ENCODE measurements around the gene FYB2. TPM values are rescaled to one million over a fixed set of nuclear protein-coding genes. Genes with fewer than 3 reads are reported as not detected.

FYB2 gene
- total RNA-seq, 5 donors from 2014 or later (not counting 1 experiment from before 2014, with no cell fraction given) = not detected

- H3K4me1 ChIP-seq (ENCODE audit: control insufficient read depth in 1 of 2, extremely low read depth in 1 of 2, insufficient read depth in 2 of 2, low read length in 2 of 2) = no peaks in the 10 kb centered on the region
- peaks cover 2% of the 10 kb centered on the region for H3K9me3 ChIP-seq
- no peak for DNase-seq
- H3K27ac ChIP-seq (ENCODE audit: low read length) = no peak overlapping the region
- CTCF ChIA-PET = interaction anchor here in 1 of 2 donors (0.6 kb wide), 1 partner anchor 9 kb away, joined by 3 read pairs; no protein-coding TSS in a partner anchor
- H3K9me3 Mint-ChIP-seq = no peaks in the 10 kb centered on the region
- no peaks in the 10 kb centered on the region for H3K36me3 Mint-ChIP-seq
- no peaks in the 10 kb centered on the region for H3K4me1 Mint-ChIP-seq
- no CpG with 5 or more reads among the region's 3 CpGs for WGBS (ENCODE audit: insufficient coverage)
- peaks cover 14 to 16% of the 10 kb centered on the region in 2 donors for H3K27me3 Mint-ChIP-seq
- peaks cover 2 to 5% of the 10 kb centered on the region in 2 experiments for H3K27me3 ChIP-seq (replicated peaks in 1 of 2; ENCODE audit: control insufficient read depth in 2 of 2, extremely low read depth in 1 of 2, insufficient read depth in 2 of 2, low read length in 1 of 2)
- H3K36me3 ChIP-seq (ENCODE audit: control insufficient read depth in 2 of 2, extremely low read depth in 1 of 2, insufficient read depth in 1 of 2, low read length in 1 of 2) = no peaks in the 10 kb centered on the region
- no peak overlapping the region for H3K27ac Mint-ChIP-seq
- no peak overlapping the region for H3K4me3 Mint-ChIP-seq
- POLR2A ChIA-PET = no interaction called here
- no peak overlapping the region for H3K4me3 ChIP-seq (ENCODE audit: control insufficient read depth in 1 of 2, extremely low read depth in 1 of 2, low read length in 1 of 2)
- no peak for ATAC-seq (replicated peaks in 1 of 4)
Observed at GRCh38 chr1:56790036-56790435, 29.2 kb downstream of the FYB2 start.

GRCh38 chr1:56788588-56788987 lies 30.6 kb downstream of the FYB2 start:
- H3K4me1 ChIP-seq (ENCODE audit: control insufficient read depth in 1 of 2, extremely low read depth in 1 of 2, insufficient read depth in 2 of 2, low read length in 2 of 2) = no peaks in the 10 kb centered on the region
- ATAC-seq (replicated peaks in 1 of 4) (no peak), DNase-seq (no peak)
- Mint-ChIP-seq H3K36me3 (no peaks in the 10 kb centered on the region), H3K4me1 (no peaks in the 10 kb centered on the region), H3K27me3 (peaks cover 12 to 16% of the 10 kb centered on the region in 2 donors), H3K9me3 (no peaks in the 10 kb centered on the region), H3K4me3 (no peak overlapping the region), H3K27ac (no peak overlapping the region)
- H3K27me3 ChIP-seq (replicated peaks in 1 of 2; ENCODE audit: control insufficient read depth in 2 of 2, extremely low read depth in 1 of 2, insufficient read depth in 2 of 2, low read length in 1 of 2) = peaks cover 4 to 5% of the 10 kb centered on the region in 2 experiments
- peaks cover 2% of the 10 kb centered on the region for H3K9me3 ChIP-seq
- H3K27ac ChIP-seq (ENCODE audit: low read length) = no peak overlapping the region
- 33% methylated on average over 6 of the region's 6 CpGs for WGBS (ENCODE audit: insufficient coverage)
- no peaks in the 10 kb centered on the region for H3K36me3 ChIP-seq (ENCODE audit: control insufficient read depth in 2 of 2, extremely low read depth in 1 of 2, insufficient read depth in 1 of 2, low read length in 1 of 2)
- ChIA-PET POLR2A (no interaction called here), CTCF (no interaction called here)
- no peak overlapping the region for H3K4me3 ChIP-seq (ENCODE audit: control insufficient read depth in 1 of 2, extremely low read depth in 1 of 2, low read length in 1 of 2)

- no peaks in the 10 kb centered on the region for H3K9me3 Mint-ChIP-seq
- DNase-seq (no peak), ATAC-seq (replicated peaks in 1 of 4) (no peak)
- Histone ChIP-seq H3K27ac (ENCODE audit: low read length) (no peak overlapping the region), H3K36me3 (ENCODE audit: control insufficient read depth in 2 of 2, extremely low read depth in 1 of 2, insufficient read depth in 1 of 2, low read length in 1 of 2) (no peaks in the 10 kb centered on the region), H3K27me3 (replicated peaks in 1 of 2; ENCODE audit: control insufficient read depth in 2 of 2, extremely low read depth in 1 of 2, insufficient read depth in 2 of 2, low read length in 1 of 2) (peaks cover 4 to 5% of the 10 kb centered on the region in 2 experiments), H3K4me3 (ENCODE audit: control insufficient read depth in 1 of 2, extremely low read depth in 1 of 2, low read length in 1 of 2) (no peak overlapping the region), H3K4me1 (ENCODE audit: control insufficient read depth in 1 of 2, extremely low read depth in 1 of 2, insufficient read depth in 2 of 2, low read length in 2 of 2) (no peaks in the 10 kb centered on the region), H3K9me3 (peaks cover 2% of the 10 kb centered on the region)
- H3K27me3 Mint-ChIP-seq = peaks cover 12 to 16% of the 10 kb centered on the region in 2 donors
- ChIA-PET POLR2A (no interaction called here), CTCF (no interaction called here)
- no peak overlapping the region for H3K27ac Mint-ChIP-seq
- no peaks in the 10 kb centered on the region for H3K36me3 Mint-ChIP-seq
- no peak overlapping the region for H3K4me3 Mint-ChIP-seq
- no peaks in the 10 kb centered on the region for H3K4me1 Mint-ChIP-seq
Observed at GRCh38 chr1:56788102-56788501, 31.1 kb downstream of the FYB2 start.

- Mint-ChIP-seq H3K4me1 (no peaks in the 10 kb centered on the region), H3K27me3 (peaks cover 12 to 16% of the 10 kb centered on the region in 2 donors), H3K9me3 (no peaks in the 10 kb centered on the region), H3K27ac (no peak overlapping the region), H3K4me3 (no peak overlapping the region), H3K36me3 (no peaks in the 10 kb centered on the region)
- H3K4me1 ChIP-seq (ENCODE audit: control insufficient read depth in 1 of 2, extremely low read depth in 1 of 2, insufficient read depth in 2 of 2, low read length in 2 of 2) = no peaks in the 10 kb centered on the region
- no peaks in the 10 kb centered on the region for H3K36me3 ChIP-seq (ENCODE audit: control insufficient read depth in 2 of 2, extremely low read depth in 1 of 2, insufficient read depth in 1 of 2, low read length in 1 of 2)
- no peak overlapping the region for H3K27ac ChIP-seq (ENCODE audit: low read length)
- H3K4me3 ChIP-seq (ENCODE audit: control insufficient read depth in 1 of 2, extremely low read depth in 1 of 2, low read length in 1 of 2) = no peak overlapping the region
- POLR2A ChIA-PET = no interaction called here
- peaks cover 2% of the 10 kb centered on the region for H3K9me3 ChIP-seq
- no peak for ATAC-seq (replicated peaks in 1 of 4)
- no peak for DNase-seq
- no CpG with 5 or more reads among the region's 1 CpG for WGBS (ENCODE audit: insufficient coverage)
- CTCF ChIA-PET = no interaction called here
- H3K27me3 ChIP-seq (replicated peaks in 1 of 2; ENCODE audit: control insufficient read depth in 2 of 2, extremely low read depth in 1 of 2, insufficient read depth in 2 of 2, low read length in 1 of 2) = peaks cover 4 to 5% of the 10 kb centered on the region in 2 experiments
Observed at GRCh38 chr1:56787330-56787729, 31.9 kb downstream of the FYB2 start.

DNA sequence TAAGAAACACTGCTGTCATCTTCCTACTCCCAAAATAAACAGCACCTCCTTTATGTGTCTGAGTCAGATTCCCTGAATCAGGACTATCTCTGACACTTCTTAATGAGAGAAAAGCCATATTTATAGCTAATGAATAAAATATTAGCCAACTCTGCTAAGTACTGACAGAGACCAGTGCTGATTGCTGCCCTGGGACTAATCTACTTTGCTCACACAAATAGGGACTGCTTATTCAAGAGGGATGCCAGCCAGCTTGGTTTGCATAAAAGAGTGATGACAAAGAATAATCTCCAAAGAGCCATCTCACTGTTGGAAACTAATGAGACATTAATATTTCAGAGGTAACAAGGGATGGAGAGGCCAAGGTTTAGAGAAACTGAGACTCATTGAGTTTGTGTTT lies 36.4 kb downstream of the FYB2 start:
- peaks cover 0 to 11% of the 10 kb centered on the region in 2 donors for H3K27me3 Mint-ChIP-seq
- no peak overlapping the region for H3K4me3 Mint-ChIP-seq
- Histone ChIP-seq H3K27ac (ENCODE audit: low read length) (no peak overlapping the region), H3K36me3 (ENCODE audit: control insufficient read depth in 2 of 2, extremely low read depth in 1 of 2, insufficient read depth in 1 of 2, low read length in 1 of 2) (no peaks in the 10 kb centered on the region), H3K9me3 (peaks cover 2% of the 10 kb centered on the region), H3K4me3 (ENCODE audit: control insufficient read depth in 1 of 2, extremely low read depth in 1 of 2, low read length in 1 of 2) (no peak overlapping the region), H3K4me1 (ENCODE audit: control insufficient read depth in 1 of 2, extremely low read depth in 1 of 2, insufficient read depth in 2 of 2, low read length in 2 of 2) (no peaks in the 10 kb centered on the region), H3K27me3 (replicated peaks in 1 of 2; ENCODE audit: control insufficient read depth in 2 of 2, extremely low read depth in 1 of 2, insufficient read depth in 2 of 2, low read length in 1 of 2) (peaks cover 3 to 4% of the 10 kb centered on the region in 2 experiments)
- ATAC-seq (replicated peaks in 1 of 4) (no peak), DNase-seq (no peak)
- ChIA-PET CTCF (no interaction called here), POLR2A (interaction anchor here in 1 of 2 donors (0.6 kb wide), 1 partner anchor 303 kb away, joined by 3 read pairs; no protein-coding TSS in a partner anchor)
- no peaks in the 10 kb centered on the region for H3K9me3 Mint-ChIP-seq
- no peaks in the 10 kb centered on the region for H3K4me1 Mint-ChIP-seq
- no peaks in the 10 kb centered on the region for H3K36me3 Mint-ChIP-seq
- no peak overlapping the region for H3K27ac Mint-ChIP-seq

DNA sequence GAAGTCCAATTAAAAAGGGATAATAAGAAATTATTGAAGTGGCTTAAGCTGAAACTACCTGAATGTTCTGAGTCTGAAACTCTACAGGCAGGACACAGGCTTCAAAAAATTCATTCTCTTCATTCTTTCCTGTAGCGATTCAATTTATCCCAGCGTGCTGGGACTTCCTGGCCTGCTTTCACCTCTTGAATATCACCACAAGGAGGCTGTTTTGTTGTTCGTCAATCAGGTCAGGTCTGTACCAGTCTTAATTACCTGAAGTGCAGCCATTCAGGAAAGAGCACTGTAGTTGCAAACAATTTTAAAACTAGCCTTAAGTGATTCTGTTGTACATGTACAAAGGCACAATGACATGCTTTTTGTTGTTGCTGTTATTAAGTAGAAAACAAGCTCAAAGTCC lies 38.4 kb downstream of the FYB2 start:
- 95% methylated on average over 3 of the region's 3 CpGs for WGBS (ENCODE audit: insufficient coverage)
- peaks cover under 1 to 4% of the 10 kb centered on the region in 2 experiments for H3K27me3 ChIP-seq (replicated peaks in 1 of 2; ENCODE audit: control insufficient read depth in 2 of 2, extremely low read depth in 1 of 2, insufficient read depth in 2 of 2, low read length in 1 of 2)
- ChIA-PET CTCF (no interaction called here), POLR2A (no interaction called here)
- Mint-ChIP-seq H3K4me1 (no peaks in the 10 kb centered on the region), H3K27me3 (peaks cover 0 to 5% of the 10 kb centered on the region in 2 donors), H3K9me3 (no peaks in the 10 kb centered on the region), H3K27ac (no peak overlapping the region), H3K36me3 (no peaks in the 10 kb centered on the region), H3K4me3 (no peak overlapping the region)
- no peak overlapping the region for H3K27ac ChIP-seq (ENCODE audit: low read length)
- H3K36me3 ChIP-seq (ENCODE audit: control insufficient read depth in 2 of 2, extremely low read depth in 1 of 2, insufficient read depth in 1 of 2, low read length in 1 of 2) = no peaks in the 10 kb centered on the region
- ATAC-seq (replicated peaks in 1 of 4) (no peak), DNase-seq (no peak)
- no peak overlapping the region for H3K4me3 ChIP-seq (ENCODE audit: control insufficient read depth in 1 of 2, extremely low read depth in 1 of 2, low read length in 1 of 2)
- H3K4me1 ChIP-seq (ENCODE audit: control insufficient read depth in 1 of 2, extremely low read depth in 1 of 2, insufficient read depth in 2 of 2, low read length in 2 of 2) = no peaks in the 10 kb centered on the region
- H3K9me3 ChIP-seq = peaks cover 2% of the 10 kb centered on the region

- H3K27ac Mint-ChIP-seq = no peak overlapping the region
- Histone ChIP-seq H3K36me3 (ENCODE audit: control insufficient read depth in 2 of 2, extremely low read depth in 1 of 2, insufficient read depth in 1 of 2, low read length in 1 of 2) (no peaks in the 10 kb centered on the region), H3K4me3 (ENCODE audit: control insufficient read depth in 1 of 2, extremely low read depth in 1 of 2, low read length in 1 of 2) (no peak overlapping the region), H3K4me1 (ENCODE audit: control insufficient read depth in 1 of 2, extremely low read depth in 1 of 2, insufficient read depth in 2 of 2, low read length in 2 of 2) (no peaks in the 10 kb centered on the region), H3K9me3 (no peaks in the 10 kb centered on the region), H3K27me3 (replicated peaks in 1 of 2; ENCODE audit: control insufficient read depth in 2 of 2, extremely low read depth in 1 of 2, insufficient read depth in 2 of 2, low read length in 1 of 2) (peaks cover 0 to 4% of the 10 kb centered on the region in 2 experiments), H3K27ac (ENCODE audit: low read length) (no peak overlapping the region)
- ChIA-PET POLR2A (no interaction called here), CTCF (no interaction called here)
- 43% methylated on average over 1 of the region's 3 CpGs for WGBS (ENCODE audit: insufficient coverage)
- DNase-seq (no peak), ATAC-seq (replicated peaks in 1 of 4) (no peak)
- H3K36me3 Mint-ChIP-seq = no peaks in the 10 kb centered on the region
- no peaks in the 10 kb centered on the region for H3K4me1 Mint-ChIP-seq
- H3K4me3 Mint-ChIP-seq = no peak overlapping the region
- no peaks in the 10 kb centered on the region for H3K27me3 Mint-ChIP-seq
- H3K9me3 Mint-ChIP-seq = no peaks in the 10 kb centered on the region
Observed at GRCh38 chr1:56780128-56780750, 39.0 kb downstream of the FYB2 start.
